HepG2 (cell line): ENCODE results near the gene LSR. TPM values are rescaled to one million over a fixed set of nuclear protein-coding genes. Genes with fewer than 3 reads are reported as not detected.

Experiments
- AGO1 ChIP-seq: fragments of 200-400 bp; formaldehyde crosslinking; IDR thresholded peaks from 2 replicates; pipeline ENCODE4 v1.6.1; 2017; ENCODE audit warnings: mild to moderate bottlenecking, low read depth, low read length, moderate library complexity; ENCODE audit not compliant: poor library complexity, severe bottlenecking
- FOXK1 ChIP-seq: sonication (generic); formaldehyde crosslinking; IDR thresholded peaks from 2 replicates; pipeline ENCODE4 v1.4.0; 2020; ENCODE audit warnings: low read depth, missing genetic modification reagents, borderline replicate concordance
- HMGA1 ChIP-seq: sonication (generic); formaldehyde crosslinking; conservative IDR thresholded peaks from 2 replicates; pipeline ENCODE4 v1.4.0; 2020; ENCODE audit warnings: missing genetic modification reagents
- MXD3 ChIP-seq: IDR thresholded peaks from 2 replicates; pipeline ENCODE4 v1.6.1; 2016; ENCODE audit warnings: mild to moderate bottlenecking, missing biosample characterization, missing genetic modification reagents
- NONO ChIP-seq, 2 experiments: fragments of 450-650 bp in 1 of 2; sonication (generic) in 1 of 2; formaldehyde crosslinking in 1 of 2; IDR thresholded peaks in 1 of 2; conservative IDR thresholded peaks in 1 of 2; 2 replicates each; pipeline versions ENCODE4 v1.6.1 to v1.8.0; 2017 to 2022; ENCODE audit warnings: mild to moderate bottlenecking in 1 of 2, missing genetic modification reagents in 1 of 2, moderate library complexity in 1 of 2
- ONECUT2 ChIP-seq: sonication (generic); formaldehyde crosslinking; IDR thresholded peaks from 2 replicates; pipeline ENCODE4 v1.4.0; 2020; ENCODE audit warnings: missing genetic modification reagents
- RFXAP ChIP-seq: sonication (generic); formaldehyde crosslinking; IDR thresholded peaks from 2 replicates; pipeline ENCODE4 v1.4.0; 2020; ENCODE audit warnings: missing genetic modification reagents, borderline replicate concordance
- TFAP4 ChIP-seq: sonication (generic); IDR thresholded peaks from 2 replicates; pipeline ENCODE4 v1.6.1; 2016; ENCODE audit warnings: low read depth, borderline replicate concordance
- TP53 ChIP-seq: sonication (generic); formaldehyde crosslinking; conservative IDR thresholded peaks from 2 replicates; pipeline ENCODE4 v1.4.0; 2020; ENCODE audit warnings: missing genetic modification reagents
- XBP1 ChIP-seq: sonication (generic); formaldehyde crosslinking; IDR thresholded peaks from 2 replicates; pipeline ENCODE4 v1.5.0; 2020; ENCODE audit warnings: missing genetic modification reagents
- ZMAT3 ChIP-seq: sonication (generic); formaldehyde crosslinking; conservative IDR thresholded peaks from 2 replicates; pipeline ENCODE4 v1.7.0; 2021; ENCODE audit warnings: missing genetic modification reagents
- ZMAT5 ChIP-seq: sonication (generic); formaldehyde crosslinking; IDR thresholded peaks from 2 replicates; pipeline ENCODE4 v1.5.0; 2020; ENCODE audit warnings: mild to moderate bottlenecking, low read depth, missing genetic modification reagents, borderline replicate concordance
- ZNF142 ChIP-seq: sonication (generic); formaldehyde crosslinking; IDR thresholded peaks from 2 replicates; pipeline ENCODE4 v1.4.0; 2020; ENCODE audit warnings: missing genetic modification reagents
- ZNF264 ChIP-seq: sonication (generic); formaldehyde crosslinking; IDR thresholded peaks from 2 replicates; pipeline ENCODE4 v1.4.0; 2020; ENCODE audit warnings: missing genetic modification reagents
- ZNF33B ChIP-seq: sonication (generic); formaldehyde crosslinking; IDR thresholded peaks from 2 replicates; pipeline ENCODE4 v1.5.1; 2020; ENCODE audit warnings: mild to moderate bottlenecking, missing genetic modification reagents
- ZNF569 ChIP-seq: sonication (generic); formaldehyde crosslinking; IDR thresholded peaks from 2 replicates; pipeline ENCODE4 v1.5.0; 2020; ENCODE audit warnings: mild to moderate bottlenecking, missing genetic modification reagents, moderate library complexity, borderline replicate concordance
- ZNF574 ChIP-seq: sonication (generic); formaldehyde crosslinking; IDR thresholded peaks from 2 replicates; pipeline ENCODE4 v1.4.0; 2020; ENCODE audit warnings: missing genetic modification reagents
- polyA plus RNA-seq, 8 experiments: library from polyadenylated mRNA; depleted of rRNA in 3 of 8; stranded (reverse) in 7 of 8; unstranded in 1 of 8; fragments of >200 nt; fragmentation: Illumina TruSeq in 4 of 8; extraction: Trizol in 4 of 8; gene quantifications; 2 replicates each; pipeline versions ENCODE4 v1.2.1 to v1.2.3, GENCODE V29; 2011 to 2016; ENCODE audit warnings: low read depth in 4 of 8, missing spikeins in 1 of 8, mixed read lengths in 1 of 8; ENCODE audit not compliant: insufficient read depth in 1 of 8
- total RNA-seq, 5 experiments: library from RNA; depleted of rRNA; stranded (reverse); fragments of >200 nt; fragmentation: Illumina TruSeq; extraction: Trizol; gene quantifications; 2 replicates each; pipeline ENCODE4 v1.2.3, GENCODE V29; 2016; ENCODE audit warnings: low read depth in 1 of 5

The LSR gene
- total and polyA plus RNA-seq, 2 of the 13 experiments (the other 11 are each of a cell fraction or from before 2014, with no cell fraction given) = 29.2 to 79.2 TPM

GRCh38 chr19:35253316-35254286 is 4.8 kb downstream of the LSR start (continued):
- TF ChIP-seq ZNF142 (CRISPR knock-in tag) = 0 out of 2 replicates have a peak, but pooled peaks have one; percentile 45
- no peak for TF ChIP-seq ZNF569 (CRISPR knock-in tag)
- no peak for TF ChIP-seq ZMAT3
- no peak for TF ChIP-seq XBP1 (CRISPR knock-in tag)
- TF ChIP-seq ZMAT5 (CRISPR knock-in tag) = no peak
- TF ChIP-seq TFAP4 = peak; percentile 68; the same call in 1 of the 2 replicates
- TF ChIP-seq ZNF264 (CRISPR knock-in tag) = 0 out of 2 replicates have a peak, but pooled peaks have one; percentile 53
- peak; percentile 49; the same call in 1 of the 2 replicates for TF ChIP-seq ZNF574 (CRISPR knock-in tag)
- TF ChIP-seq NONO (IDR thresholded peaks at IDR 0.05) = no peak
- TF ChIP-seq NONO (CRISPR knock-in tag; conservative IDR thresholded peaks at IDR 0.05) = peak; percentile 62; the same call in 1 of the 2 replicates
- TF ChIP-seq ONECUT2 (CRISPR knock-in tag) = no peak
- TF ChIP-seq FOXK1 (CRISPR knock-in tag) = peak; percentile 90; the same call in 1 of the 2 replicates
- no peak for TF ChIP-seq HMGA1 (CRISPR knock-in tag)
- no peak for TF ChIP-seq MXD3 (CRISPR knock-in tag)
- TF ChIP-seq AGO1 = no peak
- TF ChIP-seq RFXAP (CRISPR knock-in tag) = 0 out of 2 replicates have a peak, but pooled peaks have one; percentile 60
- TF ChIP-seq TP53 (CRISPR knock-in tag) = no peak
- 0 out of 2 replicates have a peak, but pooled peaks have one; percentile 30 for TF ChIP-seq ZNF33B
